H9 (cell line): ENCODE measurements around the gene PTPRC. TPM values are rescaled to one million over a fixed set of nuclear protein-coding genes. Genes with fewer than 3 reads are reported as not detected.

Source experiments
- DNase-seq: peaks from one replicate; pipeline ENCODE4 v3.0.0-alpha.2; 2017
- H2AFZ ChIP-seq: one replicate; pipeline ENCODE4 v1.6.1; 2013; ENCODE audit warnings: mild to moderate bottlenecking, low read length, control low read depth, moderate library complexity
- H2AK5ac ChIP-seq: 2 replicates; pipeline ENCODE4 v1.6.1; 2013; ENCODE audit warnings: low read length, control low read depth, mixed read lengths; ENCODE audit not compliant: insufficient read length
- H2BK120ac ChIP-seq: one replicate; pipeline ENCODE4 v1.6.1; 2013; ENCODE audit warnings: low read depth, mild to moderate bottlenecking, low read length, control low read depth, inconsistent platforms; ENCODE audit not compliant: poor library complexity, severe bottlenecking
- H2BK12ac ChIP-seq: 2 replicates; pipeline ENCODE4 v1.6.1; 2013; ENCODE audit warnings: low read length, control low read depth, mixed read lengths, low read depth; ENCODE audit not compliant: insufficient read length
- H2BK15ac ChIP-seq: 2 replicates; pipeline ENCODE4 v1.6.1; 2013; ENCODE audit warnings: low read depth, low read length, control low read depth
- H2BK20ac ChIP-seq: one replicate; pipeline ENCODE4 v1.6.1; 2013; ENCODE audit warnings: low read depth, mild to moderate bottlenecking, low read length, control low read depth, inconsistent platforms; ENCODE audit not compliant: poor library complexity, severe bottlenecking
- H2BK5ac ChIP-seq: 2 replicates; pipeline ENCODE4 v1.6.1; 2013; ENCODE audit warnings: low read length, control low read depth, mixed read lengths; ENCODE audit not compliant: insufficient read length
- H3K14ac ChIP-seq: 2 replicates; pipeline ENCODE4 v1.6.1; 2013; ENCODE audit warnings: low read length, control low read depth; ENCODE audit not compliant: insufficient read depth
- H3K18ac ChIP-seq: 2 replicates; pipeline ENCODE4 v1.6.1; 2013; ENCODE audit warnings: low read depth, mild to moderate bottlenecking, mixed read lengths, low read length, control low read depth; ENCODE audit not compliant: insufficient read length
- H3K23ac ChIP-seq: 2 replicates; pipeline ENCODE4 v1.6.1; 2013; ENCODE audit warnings: low read length, control low read depth, mixed read lengths, low read depth; ENCODE audit not compliant: insufficient read length
- H3K23me2 ChIP-seq: 2 replicates; pipeline ENCODE4 v1.6.1; 2013; ENCODE audit warnings: low read depth, mild to moderate bottlenecking, mixed read lengths, low read length, control low read depth; ENCODE audit not compliant: insufficient read length, poor library complexity, severe bottlenecking
- H3K27ac ChIP-seq: 2 replicates; pipeline ENCODE4 v1.5.1; 2013; ENCODE audit warnings: low read length, control low read depth, mixed read lengths, low read depth; ENCODE audit not compliant: insufficient read length
- H3K27me3 ChIP-seq: 2 replicates; pipeline ENCODE4 v1.6.1; 2013; ENCODE audit warnings: low read length, control low read depth, inconsistent platforms; ENCODE audit not compliant: insufficient read depth
- H3K4ac ChIP-seq: 2 replicates; pipeline ENCODE4 v1.6.1; 2013; ENCODE audit warnings: low read depth, mild to moderate bottlenecking, control low read depth, inconsistent platforms, low read length, moderate library complexity
- H3K4me1 ChIP-seq: 2 replicates; pipeline ENCODE4 v1.6.1; 2013; ENCODE audit warnings: low read length, control low read depth, inconsistent platforms; ENCODE audit not compliant: insufficient read depth
- H3K4me2 ChIP-seq: 2 replicates; pipeline ENCODE4 v1.6.1; 2013; ENCODE audit warnings: low read length, control low read depth, mixed read lengths; ENCODE audit not compliant: insufficient read length, insufficient read depth
- H3K56ac ChIP-seq: 2 replicates; pipeline ENCODE4 v1.6.1; 2013; ENCODE audit warnings: low read depth, mild to moderate bottlenecking, mixed read lengths, low read length, control low read depth; ENCODE audit not compliant: insufficient read length
- H3K79me1 ChIP-seq: 2 replicates; pipeline ENCODE4 v1.6.1; 2013; ENCODE audit warnings: low read depth, mild to moderate bottlenecking, moderate library complexity, low read length, control low read depth, inconsistent platforms; ENCODE audit not compliant: insufficient read depth, poor library complexity, severe bottlenecking
- H3K79me2 ChIP-seq: 2 replicates; pipeline ENCODE4 v1.6.1; 2013; ENCODE audit warnings: low read length, control low read depth, inconsistent platforms; ENCODE audit not compliant: insufficient read depth
- H3K9ac ChIP-seq: 2 replicates; pipeline ENCODE4 v1.6.1; 2013; ENCODE audit warnings: low read length, control low read depth, mixed read lengths; ENCODE audit not compliant: insufficient read length; ENCODE audit errors: extremely low read depth
- H3K9me3 ChIP-seq: one replicate; pipeline ENCODE4 v1.6.1; 2013; ENCODE audit warnings: low read depth, low read length, inconsistent platforms; ENCODE audit not compliant: control insufficient read depth
- H3T11ph ChIP-seq: one replicate; pipeline ENCODE4 v1.6.1; 2013; ENCODE audit warnings: mild to moderate bottlenecking, low read length, control low read depth, inconsistent platforms
- H4K20me1 ChIP-seq: one replicate; pipeline ENCODE4 v1.6.1; 2013; ENCODE audit not compliant: control insufficient read depth, insufficient read length, insufficient read depth
- H4K5ac ChIP-seq: 2 replicates; pipeline ENCODE4 v1.6.1; 2013; ENCODE audit warnings: low read depth, mild to moderate bottlenecking, mixed read lengths, low read length, control low read depth; ENCODE audit not compliant: insufficient read length
- H4K8ac ChIP-seq: replicated peaks from 2 replicates; pipeline ENCODE4 v1.6.1; 2013; ENCODE audit warnings: low read length, control low read depth, mixed read lengths, low read depth; ENCODE audit not compliant: insufficient read length
- H4K91ac ChIP-seq: 2 replicates; pipeline ENCODE4 v1.6.1; 2013; ENCODE audit warnings: low read depth, mild to moderate bottlenecking, moderate library complexity, mixed read lengths, low read length, control low read depth; ENCODE audit not compliant: insufficient read length
- H3K27ac Mint-ChIP-seq, 3 experiments: 2 replicates in 2 of 3; 3 replicates in 1 of 3; pipeline ENCODE4 v1.8.0; 2020 to 2021; ENCODE audit warnings: mixed read lengths in 3 of 3, mild to moderate bottlenecking in 1 of 3, moderate library complexity in 1 of 3
- H3K27me3 Mint-ChIP-seq: 2 replicates; pipeline ENCODE4 v1.8.0; 2021; ENCODE audit warnings: low read depth, mild to moderate bottlenecking, moderate library complexity, mixed read lengths
- H3K36me3 Mint-ChIP-seq, 3 experiments: 2 replicates in 2 of 3; 3 replicates in 1 of 3; pipeline ENCODE4 v1.8.0; 2020 to 2021; ENCODE audit warnings: low read depth in 3 of 3, mixed read lengths in 3 of 3; ENCODE audit not compliant: insufficient read depth in 1 of 3
- H3K4me1 Mint-ChIP-seq, 2 experiments: 2 replicates each; pipeline ENCODE4 v1.8.0; 2020; ENCODE audit warnings: mixed read lengths in 2 of 2
- H3K4me3 Mint-ChIP-seq, 2 experiments: 2 replicates in 1 of 2; 3 replicates in 1 of 2; pipeline ENCODE4 v1.8.0; 2020 to 2021; ENCODE audit warnings: mild to moderate bottlenecking in 2 of 2, mixed read lengths in 2 of 2, moderate library complexity in 1 of 2
- H3K9me3 Mint-ChIP-seq, 2 experiments: 2 replicates in 1 of 2; 3 replicates in 1 of 2; pipeline ENCODE4 v1.8.0; 2020; ENCODE audit warnings: mild to moderate bottlenecking in 2 of 2, mixed read lengths in 2 of 2, moderate library complexity in 1 of 2
- WGBS: extraction: QIAGEN DNeasy Blood & Tissue Kit; methylation state at CpG from one replicate; pipeline ENCODE4 v1.1.7; 2013; ENCODE audit warnings: missing lambda C conversion rate, low lambda C conversion rate, mixed read lengths; ENCODE audit not compliant: insufficient read length; ENCODE audit errors: extremely low coverage; 5-methylcytosine and 5-hydroxymethylcytosine counted together
- total RNA-seq: library from RNA; stranded (reverse); gene quantifications from 2 replicates; pipeline ENCODE4 v1.2.1, GENCODE V29; 2021
- TF ChIP-seq, protein P1 (sequence below): fragments of 200-600 bp; sonication (generic); conservative IDR thresholded peaks from 3 replicates; pipeline ENCODE4 v1.8.0; 2021; ENCODE audit warnings: antibody characterized with exemption, mild to moderate bottlenecking

Gene PTPRC
- total RNA-seq, 1 experiment from 2014 or later, result not detected

GRCh38 chr1:198805498-198806151 lies 166.8 kb downstream of the PTPRC start:
- H4K8ac ChIP-seq, result no peak overlapping the region
- no peak overlapping the region for H3K14ac ChIP-seq
- H3K27ac ChIP-seq, result no peak overlapping the region
- no peaks in the 10 kb centered on the region for H3K27me3 ChIP-seq
- no peak overlapping the region for H2BK12ac ChIP-seq
- Mint-ChIP-seq H3K4me1 (no peaks in the 10 kb centered on the region), H3K9me3 (peaks cover 0 to 2% of the 10 kb centered on the region in 2 experiments; a peak in 2 of 5 replicates), H3K36me3 (no peaks in the 10 kb centered on the region; a peak in 1 of 7 replicates), H3K27me3 (no peaks in the 10 kb centered on the region), H3K4me3 (no peak overlapping the region), H3K27ac (no peak overlapping the region)
- H3K18ac ChIP-seq, result no peak overlapping the region
- no peak overlapping the region for H2BK15ac ChIP-seq
- H3K79me2 ChIP-seq, result no peaks in the 10 kb centered on the region
- H3K9me3 ChIP-seq, result no peaks in the 10 kb centered on the region
- H3K23me2 ChIP-seq, result no peaks in the 10 kb centered on the region
- H2AFZ ChIP-seq, result no peak overlapping the region
- no peak overlapping the region for H2BK5ac ChIP-seq
- no peaks in the 10 kb centered on the region for H3K79me1 ChIP-seq
- H3K56ac ChIP-seq, result no peak overlapping the region
- TF ChIP-seq, protein P1, sequence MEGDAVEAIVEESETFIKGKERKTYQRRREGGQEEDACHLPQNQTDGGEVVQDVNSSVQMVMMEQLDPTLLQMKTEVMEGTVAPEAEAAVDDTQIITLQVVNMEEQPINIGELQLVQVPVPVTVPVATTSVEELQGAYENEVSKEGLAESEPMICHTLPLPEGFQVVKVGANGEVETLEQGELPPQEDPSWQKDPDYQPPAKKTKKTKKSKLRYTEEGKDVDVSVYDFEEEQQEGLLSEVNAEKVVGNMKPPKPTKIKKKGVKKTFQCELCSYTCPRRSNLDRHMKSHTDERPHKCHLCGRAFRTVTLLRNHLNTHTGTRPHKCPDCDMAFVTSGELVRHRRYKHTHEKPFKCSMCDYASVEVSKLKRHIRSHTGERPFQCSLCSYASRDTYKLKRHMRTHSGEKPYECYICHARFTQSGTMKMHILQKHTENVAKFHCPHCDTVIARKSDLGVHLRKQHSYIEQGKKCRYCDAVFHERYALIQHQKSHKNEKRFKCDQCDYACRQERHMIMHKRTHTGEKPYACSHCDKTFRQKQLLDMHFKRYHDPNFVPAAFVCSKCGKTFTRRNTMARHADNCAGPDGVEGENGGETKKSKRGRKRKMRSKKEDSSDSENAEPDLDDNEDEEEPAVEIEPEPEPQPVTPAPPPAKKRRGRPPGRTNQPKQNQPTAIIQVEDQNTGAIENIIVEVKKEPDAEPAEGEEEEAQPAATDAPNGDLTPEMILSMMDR, result no peak
- WGBS, result 100% methylated on average over 1 of the region's 5 CpGs
- no peaks in the 10 kb centered on the region for H3K4me1 ChIP-seq
- H3K9ac ChIP-seq, result no peak overlapping the region
- H3K23ac ChIP-seq, result no peak overlapping the region
- H4K20me1 ChIP-seq, result no peaks in the 10 kb centered on the region
- no peak overlapping the region for H4K5ac ChIP-seq
- H4K91ac ChIP-seq, result no peak overlapping the region
- no peak overlapping the region for H3T11ph ChIP-seq
- H3K4ac ChIP-seq, result no peak overlapping the region
- no peak overlapping the region for H2BK120ac ChIP-seq
- no peak overlapping the region for H3K4me2 ChIP-seq
- DNase-seq, result no peak
- H2BK20ac ChIP-seq, result no peak overlapping the region
- no peak overlapping the region for H2AK5ac ChIP-seq
